ENCODE data around the gene B3GNT2.

B3GNT2 gene

DNA sequence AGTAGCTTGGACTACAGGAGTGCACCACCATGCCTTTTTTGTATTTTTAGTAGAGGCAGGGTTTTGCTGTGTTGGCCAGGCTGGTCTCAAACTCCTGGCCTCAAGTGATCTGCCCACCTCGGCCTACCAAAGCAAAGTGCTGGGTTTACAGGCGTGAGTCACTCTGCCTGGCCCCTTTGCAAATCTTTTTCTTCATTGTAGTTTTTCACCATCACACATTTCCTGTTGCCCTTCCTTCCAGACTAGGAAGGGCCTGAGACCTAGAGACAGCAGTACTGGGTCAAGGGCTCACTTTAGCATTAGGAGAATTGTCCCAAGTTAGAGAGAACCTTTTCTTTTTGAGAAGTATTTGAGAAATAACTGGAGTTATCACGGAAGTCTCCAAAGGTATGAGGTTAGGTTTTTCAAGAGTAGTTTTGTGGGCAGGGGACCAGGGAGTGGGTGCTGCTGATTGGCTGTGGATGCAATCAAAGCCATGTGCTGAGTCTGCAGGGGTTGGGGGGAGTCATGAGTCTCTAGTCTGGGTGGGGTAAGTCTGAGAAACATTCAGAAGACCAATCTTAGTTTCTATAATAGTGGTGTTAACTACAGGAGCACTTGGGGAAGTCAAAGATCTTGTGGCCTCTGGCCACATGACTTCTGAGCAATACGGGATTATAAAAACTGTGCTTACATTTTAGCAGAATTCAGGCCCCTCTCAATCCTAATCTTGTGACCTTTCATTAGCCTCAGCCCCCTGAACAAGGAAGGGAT lies 23.7 kb downstream of the B3GNT2 start:
- DNase-seq, result no peak
- TF ChIP-seq, protein P1, sequence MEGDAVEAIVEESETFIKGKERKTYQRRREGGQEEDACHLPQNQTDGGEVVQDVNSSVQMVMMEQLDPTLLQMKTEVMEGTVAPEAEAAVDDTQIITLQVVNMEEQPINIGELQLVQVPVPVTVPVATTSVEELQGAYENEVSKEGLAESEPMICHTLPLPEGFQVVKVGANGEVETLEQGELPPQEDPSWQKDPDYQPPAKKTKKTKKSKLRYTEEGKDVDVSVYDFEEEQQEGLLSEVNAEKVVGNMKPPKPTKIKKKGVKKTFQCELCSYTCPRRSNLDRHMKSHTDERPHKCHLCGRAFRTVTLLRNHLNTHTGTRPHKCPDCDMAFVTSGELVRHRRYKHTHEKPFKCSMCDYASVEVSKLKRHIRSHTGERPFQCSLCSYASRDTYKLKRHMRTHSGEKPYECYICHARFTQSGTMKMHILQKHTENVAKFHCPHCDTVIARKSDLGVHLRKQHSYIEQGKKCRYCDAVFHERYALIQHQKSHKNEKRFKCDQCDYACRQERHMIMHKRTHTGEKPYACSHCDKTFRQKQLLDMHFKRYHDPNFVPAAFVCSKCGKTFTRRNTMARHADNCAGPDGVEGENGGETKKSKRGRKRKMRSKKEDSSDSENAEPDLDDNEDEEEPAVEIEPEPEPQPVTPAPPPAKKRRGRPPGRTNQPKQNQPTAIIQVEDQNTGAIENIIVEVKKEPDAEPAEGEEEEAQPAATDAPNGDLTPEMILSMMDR (IDR thresholded peaks at IDR 0.05; ENCODE audit: low read depth, low read length), result no peak
- Histone ChIP-seq H3K36me3 (no peaks in the 10 kb centered on the region), H3K27ac (no peak overlapping the region), H3K9me3 (ENCODE audit: severe bottlenecking) (no peaks in the 10 kb centered on the region), H3K27me3 (ENCODE audit: insufficient read depth, low read depth, severe bottlenecking) (no peaks in the 10 kb centered on the region), H3K4me3 (ENCODE audit: low read depth, low read length) (no peak overlapping the region)

- Histone ChIP-seq H3K36me3 (no peaks in the 10 kb centered on the region), H3K4me3 (ENCODE audit: low read depth, low read length) (no peak overlapping the region)
These were observed 25.2 kb downstream of the B3GNT2 start for GRCh38 chr2:62221141-62221540.

DNA sequence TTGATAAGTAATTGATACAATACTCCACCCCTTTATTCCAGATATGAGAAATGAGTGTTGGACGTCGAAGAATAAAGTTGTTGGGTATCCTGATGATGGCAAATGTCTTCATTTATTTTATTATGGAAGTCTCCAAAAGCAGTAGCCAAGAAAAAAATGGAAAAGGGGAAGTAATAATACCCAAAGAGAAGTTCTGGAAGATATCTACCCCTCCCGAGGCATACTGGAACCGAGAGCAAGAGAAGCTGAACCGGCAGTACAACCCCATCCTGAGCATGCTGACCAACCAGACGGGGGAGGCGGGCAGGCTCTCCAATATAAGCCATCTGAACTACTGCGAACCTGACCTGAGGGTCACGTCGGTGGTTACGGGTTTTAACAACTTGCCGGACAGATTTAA lies 26.3 kb downstream of the B3GNT2 start:
- Histone ChIP-seq H3K27ac (no peak overlapping the region), H3K27me3 (ENCODE audit: insufficient read depth, low read depth, severe bottlenecking) (no peaks in the 10 kb centered on the region), H3K36me3 (no peaks in the 10 kb centered on the region), H3K9me3 (ENCODE audit: severe bottlenecking) (no peaks in the 10 kb centered on the region), H3K4me3 (ENCODE audit: low read depth, low read length) (no peak overlapping the region)
- TF ChIP-seq, protein P1 (IDR thresholded peaks at IDR 0.05; ENCODE audit: low read depth, low read length), result no peak
- no peak for DNase-seq

More at GRCh38 chr2:62221141-62221540, 25.2 kb downstream of the B3GNT2 start:
- TF ChIP-seq, protein P1 (IDR thresholded peaks at IDR 0.05; ENCODE audit: low read depth, low read length), result no peak
- Histone ChIP-seq H3K9me3 (ENCODE audit: severe bottlenecking) (no peaks in the 10 kb centered on the region), H3K27me3 (ENCODE audit: insufficient read depth, low read depth, severe bottlenecking) (no peaks in the 10 kb centered on the region), H3K27ac (no peak overlapping the region)
- DNase-seq, result no peak

DNA sequence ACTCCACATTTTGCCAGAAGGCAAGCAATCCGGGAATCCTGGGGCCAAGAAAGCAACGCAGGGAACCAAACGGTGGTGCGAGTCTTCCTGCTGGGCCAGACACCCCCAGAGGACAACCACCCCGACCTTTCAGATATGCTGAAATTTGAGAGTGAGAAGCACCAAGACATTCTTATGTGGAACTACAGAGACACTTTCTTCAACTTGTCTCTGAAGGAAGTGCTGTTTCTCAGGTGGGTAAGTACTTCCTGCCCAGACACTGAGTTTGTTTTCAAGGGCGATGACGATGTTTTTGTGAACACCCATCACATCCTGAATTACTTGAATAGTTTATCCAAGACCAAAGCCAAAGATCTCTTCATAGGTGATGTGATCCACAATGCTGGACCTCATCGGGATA lies 26.8 kb downstream of the B3GNT2 start:
- Histone ChIP-seq H3K36me3 (no peaks in the 10 kb centered on the region), H3K27me3 (ENCODE audit: insufficient read depth, low read depth, severe bottlenecking) (no peaks in the 10 kb centered on the region)

DNA sequence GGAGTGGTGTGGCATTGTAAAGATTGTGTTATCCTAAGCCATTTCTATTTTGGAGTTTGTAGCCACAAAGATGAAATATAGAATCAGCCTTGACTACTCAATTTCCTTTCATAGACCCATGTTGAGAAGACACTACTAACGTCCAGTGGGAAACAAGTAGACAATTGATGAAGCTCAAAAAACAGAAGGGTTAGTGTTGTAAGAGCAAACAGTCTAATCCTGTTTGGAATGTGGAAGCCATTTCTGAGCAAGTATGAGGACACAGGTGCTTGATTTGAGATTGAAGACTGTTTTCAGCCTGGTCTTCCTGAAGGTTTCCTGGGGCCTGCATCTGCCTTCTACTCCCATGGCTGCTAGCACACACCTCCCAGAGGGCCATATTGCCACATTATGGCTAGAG lies 29.1 kb downstream of the B3GNT2 start:
- Histone ChIP-seq H3K9me3 (ENCODE audit: severe bottlenecking) (peaks cover 2% of the 10 kb centered on the region), H3K4me3 (ENCODE audit: low read depth, low read length) (no peak overlapping the region), H3K27me3 (ENCODE audit: insufficient read depth, low read depth, severe bottlenecking) (no peaks in the 10 kb centered on the region), H3K36me3 (no peaks in the 10 kb centered on the region), H3K27ac (no peak overlapping the region)
- no peak for DNase-seq
- TF ChIP-seq, protein P1 (IDR thresholded peaks at IDR 0.05; ENCODE audit: low read depth, low read length), result no peak

More for the DNA sequence above, 26.8 kb downstream of the B3GNT2 start:
- Histone ChIP-seq H3K9me3 (ENCODE audit: severe bottlenecking) (no peaks in the 10 kb centered on the region), H3K27ac (no peak overlapping the region), H3K4me3 (ENCODE audit: low read depth, low read length) (no peak overlapping the region)
- DNase-seq, result no peak
- TF ChIP-seq, protein P1 (IDR thresholded peaks at IDR 0.05; ENCODE audit: low read depth, low read length), result no peak
